Measurements from ENCODE around the gene HCN1.

Gene HCN1

DNA sequence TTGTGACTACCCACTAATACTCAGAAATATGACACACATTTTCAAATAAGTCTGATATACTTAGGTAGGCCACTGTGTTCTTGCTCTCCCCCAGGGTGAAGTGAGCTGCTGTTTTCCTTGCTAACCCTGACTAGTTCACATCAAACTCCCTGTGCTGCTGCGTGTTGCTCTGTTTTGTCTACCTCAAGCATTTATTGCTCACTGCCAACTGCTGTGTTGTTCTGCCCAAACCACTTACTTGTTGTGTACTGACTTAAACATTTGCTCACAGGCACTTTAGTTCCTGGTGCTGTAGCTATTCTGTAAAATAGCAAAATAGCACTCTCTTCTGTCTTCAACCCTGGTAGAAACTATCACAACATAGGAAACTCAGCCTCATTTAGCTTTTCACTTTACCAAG is 255.7 kb downstream of the HCN1 start:
- H3K36me3 Mint-ChIP-seq, result no peaks in the 10 kb centered on the region
- ATAC-seq (replicated peaks) (no peak), DNase-seq (no peak)
- no peak overlapping the region for H3K27ac Mint-ChIP-seq
- H3K9me3 Mint-ChIP-seq, result peaks cover 0 to 4% of the 10 kb centered on the region in 2 donors
- no peaks in the 10 kb centered on the region for H3K4me1 Mint-ChIP-seq
- no peak overlapping the region for H3K4me3 Mint-ChIP-seq
- no peaks in the 10 kb centered on the region for H3K27me3 Mint-ChIP-seq

DNA sequence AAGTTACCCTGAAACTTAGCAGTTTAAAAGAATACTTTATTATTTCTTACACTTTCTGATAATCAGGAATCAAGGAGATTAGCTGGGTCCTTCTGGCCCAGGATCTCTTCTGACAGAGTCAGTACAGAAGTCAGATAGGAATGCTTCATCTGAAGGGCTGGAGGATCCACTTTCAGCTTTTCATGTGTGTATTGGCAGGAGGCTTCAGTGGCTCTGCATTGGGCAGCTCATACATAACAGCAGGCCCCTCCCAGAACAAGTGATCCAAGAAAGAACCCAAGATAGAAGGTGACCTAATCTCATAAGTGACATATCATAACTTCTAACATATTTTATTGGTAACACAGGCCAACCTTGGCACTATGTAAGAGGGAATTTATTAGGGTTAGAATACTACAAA is 258.4 kb downstream of the HCN1 start:
- DNase-seq (no peak), ATAC-seq (replicated peaks) (no peak)
- Mint-ChIP-seq H3K9me3 (peaks cover 0 to 4% of the 10 kb centered on the region in 2 donors), H3K27me3 (no peaks in the 10 kb centered on the region), H3K4me1 (no peaks in the 10 kb centered on the region), H3K27ac (no peak overlapping the region), H3K36me3 (no peaks in the 10 kb centered on the region), H3K4me3 (no peak overlapping the region)

DNA sequence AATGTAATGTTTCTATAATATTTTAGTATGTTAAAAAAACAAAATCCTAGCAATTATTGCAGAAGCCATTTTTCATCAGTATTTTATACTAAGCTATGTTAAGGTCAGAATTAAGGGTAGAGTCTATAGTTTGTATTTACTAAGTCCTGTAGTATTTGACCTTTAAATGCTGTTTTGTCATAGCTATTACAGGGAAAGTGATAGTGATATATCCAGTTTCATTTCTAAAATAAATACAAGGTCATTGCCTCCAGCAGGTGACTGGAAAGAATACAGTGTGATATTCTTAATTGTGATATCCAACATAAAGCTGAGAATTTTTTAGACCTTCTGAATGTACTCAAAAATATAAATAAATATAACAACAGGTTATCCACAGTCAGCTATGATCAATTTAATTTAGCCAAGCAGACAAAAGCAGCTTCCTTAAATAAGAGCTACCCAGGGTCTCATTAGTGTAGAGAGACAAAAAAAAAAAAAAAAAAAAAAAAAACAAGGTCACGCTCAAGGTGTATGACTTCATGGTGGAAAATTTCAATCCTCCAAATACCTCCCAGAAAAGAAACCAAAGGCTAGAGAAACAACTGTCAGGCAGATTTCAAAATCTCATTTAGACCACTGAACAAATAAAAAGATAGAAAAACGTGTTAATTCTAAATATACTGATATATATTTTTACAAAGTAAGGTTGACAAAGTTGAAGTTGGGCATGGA is 278.7 kb downstream of the HCN1 start:
- Mint-ChIP-seq H3K27ac (no peak overlapping the region), H3K4me3 (no peak overlapping the region), H3K36me3 (no peaks in the 10 kb centered on the region), H3K9me3 (peaks cover 0 to 3% of the 10 kb centered on the region in 2 donors), H3K27me3 (no peaks in the 10 kb centered on the region), H3K4me1 (no peaks in the 10 kb centered on the region)
- ATAC-seq (replicated peaks) (no peak), DNase-seq (no peak)

DNA sequence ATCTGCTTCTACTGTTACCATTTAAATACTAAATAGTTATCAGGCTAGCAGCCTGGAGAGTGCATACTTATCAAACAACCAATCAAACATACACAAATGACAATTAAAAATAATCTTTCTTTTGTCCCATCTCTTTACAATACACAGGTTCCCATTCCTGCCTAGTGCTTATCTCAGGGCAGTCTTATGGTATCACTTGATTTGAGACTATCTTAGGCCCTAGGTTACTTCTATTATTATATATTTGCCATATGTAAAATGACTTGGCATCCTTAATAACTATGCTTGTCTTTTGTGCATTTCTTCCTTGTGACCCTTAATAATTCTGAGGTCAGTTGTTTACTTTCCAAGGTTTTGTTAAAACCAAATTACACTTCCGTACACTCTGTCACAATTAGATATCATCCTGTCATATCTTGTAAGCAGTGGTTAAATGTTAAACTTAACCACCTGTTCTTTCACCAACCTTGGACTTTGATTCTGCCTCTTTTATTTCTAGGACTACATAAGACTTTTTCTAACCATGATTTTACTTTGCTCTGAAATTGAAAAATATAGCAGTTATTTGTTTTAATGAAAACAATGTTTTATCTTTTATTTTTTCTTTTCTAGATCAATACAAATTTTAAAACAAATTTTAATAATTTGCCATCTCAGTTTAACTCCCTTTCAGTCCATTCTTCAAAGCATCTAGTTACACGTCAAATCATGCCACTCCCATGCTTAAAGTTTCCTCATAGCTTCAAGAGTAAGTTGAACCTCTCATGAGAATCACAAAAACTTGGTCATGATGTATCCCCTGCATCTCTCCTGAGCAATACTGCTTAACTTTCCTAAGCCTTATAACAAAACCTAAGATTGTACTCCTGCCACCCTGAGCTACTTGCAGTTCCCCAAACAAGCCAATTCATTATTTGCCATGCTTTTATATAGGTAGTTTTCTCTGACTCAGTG is 281.3 kb downstream of the HCN1 start:
- peaks cover 0 to 2% of the 10 kb centered on the region in 2 donors for H3K9me3 Mint-ChIP-seq
- no peaks in the 10 kb centered on the region for H3K36me3 Mint-ChIP-seq
- H3K27me3 Mint-ChIP-seq, result no peaks in the 10 kb centered on the region
- no peak for DNase-seq
- ATAC-seq (replicated peaks), result peak in 1 of 2 donors; percentile 10
- H3K4me1 Mint-ChIP-seq, result no peaks in the 10 kb centered on the region
- H3K4me3 Mint-ChIP-seq, result no peak overlapping the region
- H3K27ac Mint-ChIP-seq, result no peak overlapping the region

DNA sequence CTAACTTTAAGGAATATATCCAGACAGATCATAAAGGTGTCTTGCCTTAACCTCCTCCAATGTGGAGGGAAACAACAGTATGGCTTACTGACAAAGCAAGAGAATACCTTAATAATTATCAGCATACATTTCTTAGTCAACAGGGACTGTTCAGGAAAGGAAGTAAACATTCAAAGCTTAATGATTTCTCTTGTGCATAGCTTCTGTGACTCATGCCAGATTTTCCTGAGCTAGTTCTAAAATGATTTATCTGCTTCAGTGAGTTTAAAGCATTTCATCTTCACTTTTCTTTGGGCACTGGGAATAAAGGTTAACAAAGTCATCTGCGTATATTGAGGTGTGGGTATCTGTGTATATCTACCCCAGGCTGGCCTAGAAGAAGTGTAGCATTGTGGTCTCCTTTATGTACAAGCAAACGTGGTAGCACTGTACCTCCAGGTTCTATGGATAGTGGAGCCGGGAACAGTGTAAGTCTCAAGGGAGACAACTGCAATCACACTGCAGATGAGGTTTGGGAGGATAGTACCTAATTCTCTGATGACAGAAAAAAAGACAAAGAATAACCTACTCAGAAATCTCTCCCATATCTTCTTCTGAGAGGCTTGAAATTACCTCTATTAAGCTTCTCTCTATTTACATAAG is 284.1 kb downstream of the HCN1 start:
- ATAC-seq (replicated peaks) (no peak), DNase-seq (no peak)
- Mint-ChIP-seq H3K9me3 (peaks cover 0 to 2% of the 10 kb centered on the region in 2 donors), H3K36me3 (no peaks in the 10 kb centered on the region), H3K27ac (no peak overlapping the region), H3K4me3 (no peak overlapping the region), H3K4me1 (no peaks in the 10 kb centered on the region), H3K27me3 (no peaks in the 10 kb centered on the region)

DNA sequence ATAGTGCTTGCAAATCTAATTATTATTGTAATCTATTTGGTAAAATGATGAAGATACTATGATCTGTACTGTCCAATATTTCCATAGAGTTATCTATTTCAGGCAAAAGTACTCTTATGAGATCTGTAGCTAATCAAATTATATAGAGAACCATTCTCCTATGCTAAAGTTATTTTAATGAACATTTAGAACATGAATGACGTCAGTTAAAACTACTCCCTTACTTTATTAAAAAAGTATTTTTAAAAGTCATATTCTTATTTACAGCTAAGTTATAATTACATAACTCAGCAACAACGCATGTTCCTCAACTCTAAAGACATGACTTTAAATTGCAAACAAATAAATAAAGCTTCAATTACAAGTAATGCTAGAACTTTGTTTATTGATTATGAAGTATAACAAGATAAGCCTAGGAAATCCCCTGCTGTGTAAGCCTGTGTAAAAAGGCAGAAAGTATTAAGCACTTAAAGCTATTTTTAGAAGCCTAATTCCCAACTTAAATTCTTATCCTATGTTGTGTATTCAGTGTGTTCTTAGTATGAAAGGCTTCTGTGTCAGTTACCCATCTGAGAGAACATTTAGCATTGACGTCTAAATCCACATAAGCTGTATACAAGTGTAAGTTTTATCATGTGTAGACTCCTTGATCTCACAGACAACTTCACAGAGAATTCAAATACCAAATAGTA is 285.7 kb downstream of the HCN1 start:
- no peak for DNase-seq

DNA sequence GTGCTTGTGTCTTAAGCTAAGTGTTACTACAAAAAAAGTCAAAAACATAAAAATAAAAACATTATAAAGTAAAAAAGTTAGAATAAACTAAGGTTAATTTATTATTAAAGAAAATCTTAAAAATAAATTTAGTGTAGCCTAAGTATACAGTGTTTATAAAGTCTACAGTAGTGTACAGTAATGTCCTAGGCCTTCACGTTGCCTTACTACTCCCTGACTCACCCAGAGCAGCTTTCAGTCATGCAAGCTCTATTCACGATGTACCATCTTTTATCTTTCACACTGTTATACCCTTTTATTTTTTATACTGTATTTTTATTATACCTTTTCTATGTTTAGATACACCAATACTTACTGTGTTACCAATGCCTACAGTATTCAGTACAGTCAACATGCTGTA is 288.1 kb downstream of the HCN1 start:
- H3K27ac Mint-ChIP-seq, result no peak overlapping the region
- H3K36me3 Mint-ChIP-seq, result no peaks in the 10 kb centered on the region
- H3K9me3 Mint-ChIP-seq, result peaks cover 0 to 2% of the 10 kb centered on the region in 2 donors
- no peak for ATAC-seq (replicated peaks)
- H3K27me3 Mint-ChIP-seq, result no peaks in the 10 kb centered on the region
- no peaks in the 10 kb centered on the region for H3K4me1 Mint-ChIP-seq
- H3K4me3 Mint-ChIP-seq, result no peak overlapping the region
- DNase-seq, result no peak

More for the DNA sequence above, 285.7 kb downstream of the HCN1 start:
- Mint-ChIP-seq H3K27ac (no peak overlapping the region), H3K9me3 (peaks cover 0 to 2% of the 10 kb centered on the region in 2 donors), H3K4me1 (no peaks in the 10 kb centered on the region), H3K4me3 (no peak overlapping the region), H3K27me3 (no peaks in the 10 kb centered on the region), H3K36me3 (no peaks in the 10 kb centered on the region)
- no peak for ATAC-seq (replicated peaks)

DNA sequence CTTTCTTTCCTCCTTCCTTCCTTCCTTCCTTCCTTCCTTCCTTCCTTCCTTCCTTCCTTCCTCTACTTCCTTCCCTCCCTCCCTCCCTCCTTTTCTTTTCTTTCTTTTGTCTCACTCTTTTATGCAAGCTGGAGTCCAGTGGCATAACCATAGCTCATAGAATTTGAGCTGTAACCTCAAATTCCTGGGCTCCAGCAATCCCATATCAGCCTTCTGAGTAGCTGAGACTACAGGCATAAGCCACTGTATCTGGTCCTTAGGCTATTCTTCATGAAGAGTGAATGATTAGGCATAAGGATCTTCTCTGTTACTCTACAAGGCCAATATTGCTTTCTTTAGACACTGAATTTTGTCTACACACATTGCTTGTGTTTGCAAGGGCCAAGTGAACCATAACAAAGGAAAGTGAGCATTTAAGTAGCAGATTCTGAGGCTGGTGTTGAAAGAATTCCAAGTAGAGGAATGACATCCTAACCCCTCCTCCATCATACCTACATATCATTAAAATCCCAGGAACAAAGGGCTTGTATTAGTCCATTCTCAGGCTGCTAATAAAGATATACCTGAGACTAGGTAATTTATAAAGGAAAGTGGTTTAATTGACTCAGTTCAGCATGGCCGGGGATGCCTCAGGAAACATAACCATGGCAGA is 293.2 kb downstream of the HCN1 start:
- DNase-seq (no peak), ATAC-seq (replicated peaks) (no peak)
- Mint-ChIP-seq H3K4me3 (no peak overlapping the region), H3K9me3 (peaks cover 1 to 3% of the 10 kb centered on the region in 2 donors), H3K27ac (no peak overlapping the region), H3K4me1 (no peaks in the 10 kb centered on the region), H3K27me3 (no peaks in the 10 kb centered on the region), H3K36me3 (no peaks in the 10 kb centered on the region)

DNA sequence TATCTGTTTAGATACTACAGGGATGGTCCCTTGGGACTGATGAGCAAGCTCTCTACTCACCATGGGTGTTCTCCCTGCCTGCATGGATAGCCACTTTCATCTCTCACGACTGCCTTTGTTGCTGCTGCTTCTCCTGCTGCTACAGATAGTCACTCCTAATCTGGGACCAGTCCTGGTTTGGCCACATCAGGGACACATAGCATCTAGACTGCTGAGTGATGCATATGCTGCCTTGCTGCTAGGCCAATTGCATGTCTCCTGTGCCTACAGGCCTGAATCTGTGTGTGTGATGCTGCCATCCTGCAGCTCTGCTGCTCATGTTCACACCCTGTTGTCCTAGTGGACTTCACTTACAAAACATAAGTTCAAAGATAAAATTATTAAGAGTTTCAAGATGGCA is 297.1 kb downstream of the HCN1 start:
- Mint-ChIP-seq H3K36me3 (no peaks in the 10 kb centered on the region), H3K4me1 (no peaks in the 10 kb centered on the region), H3K9me3 (peaks cover 1 to 3% of the 10 kb centered on the region in 2 donors), H3K27me3 (no peaks in the 10 kb centered on the region), H3K27ac (no peak overlapping the region), H3K4me3 (no peak overlapping the region)
- ATAC-seq (replicated peaks), result no peak
- DNase-seq, result no peak

DNA sequence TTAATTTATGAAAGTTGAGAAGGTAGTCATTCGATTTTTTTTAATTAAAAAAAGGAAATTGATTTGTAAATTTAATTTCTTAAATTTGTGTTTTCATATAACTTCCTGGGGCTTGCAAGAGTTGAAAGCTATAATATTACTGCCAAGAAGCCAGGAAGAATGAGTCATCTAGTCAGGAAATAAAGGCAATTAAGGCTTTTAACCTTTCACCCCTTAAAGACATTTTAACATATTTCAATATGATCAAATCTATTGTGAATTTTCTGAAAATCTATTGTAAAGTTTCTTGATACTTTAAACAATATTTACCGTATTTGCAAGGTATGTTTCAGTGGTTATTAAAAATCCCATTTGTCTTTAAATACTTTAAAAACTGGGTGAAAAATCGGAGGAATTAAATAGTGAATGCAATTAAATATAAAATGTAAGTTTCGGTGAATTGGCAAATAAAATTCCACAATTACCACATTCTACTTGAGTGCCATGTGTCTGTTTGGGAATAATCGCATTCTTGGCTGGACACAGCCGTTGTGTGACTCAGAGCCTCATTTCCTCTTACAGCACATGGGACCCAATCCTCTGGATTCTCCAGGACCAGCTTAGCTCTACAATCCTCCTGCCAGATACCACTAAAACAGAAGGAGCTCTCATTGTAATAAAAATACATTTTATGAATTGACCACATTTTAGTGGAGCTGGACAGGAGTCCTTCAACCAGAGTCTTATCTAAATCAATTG is 310.7 kb downstream of the HCN1 start:
- Mint-ChIP-seq H3K4me3 (no peak overlapping the region), H3K27ac (no peak overlapping the region), H3K9me3 (peaks cover 3 to 10% of the 10 kb centered on the region in 2 donors), H3K4me1 (no peaks in the 10 kb centered on the region), H3K27me3 (no peaks in the 10 kb centered on the region), H3K36me3 (no peaks in the 10 kb centered on the region)
- DNase-seq (no peak), ATAC-seq (replicated peaks) (no peak)

DNA sequence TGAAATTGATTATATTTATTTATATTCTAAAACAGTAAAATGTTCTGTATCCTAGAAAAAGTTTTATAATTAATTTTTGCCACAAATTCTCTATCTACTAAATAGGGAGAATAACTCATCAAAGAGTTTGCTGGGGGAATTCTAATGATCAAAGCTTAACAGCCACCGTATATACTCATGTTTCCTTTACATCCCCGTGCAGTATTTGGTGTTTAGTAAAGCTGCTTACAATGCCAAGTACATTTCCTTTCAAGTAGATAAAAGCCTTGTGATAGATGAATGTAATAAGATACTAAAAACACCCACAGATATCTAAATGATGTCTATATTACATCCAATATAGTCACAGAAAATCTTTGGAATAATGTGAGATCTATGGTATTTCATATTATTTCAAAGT is 312.2 kb downstream of the HCN1 start:
- Mint-ChIP-seq H3K4me1 (no peaks in the 10 kb centered on the region), H3K4me3 (no peak overlapping the region), H3K27ac (no peak overlapping the region), H3K36me3 (no peaks in the 10 kb centered on the region), H3K27me3 (no peaks in the 10 kb centered on the region), H3K9me3 (peaks cover 4 to 7% of the 10 kb centered on the region in 2 donors)
- no peak for ATAC-seq (replicated peaks)
- DNase-seq, result no peak

DNA sequence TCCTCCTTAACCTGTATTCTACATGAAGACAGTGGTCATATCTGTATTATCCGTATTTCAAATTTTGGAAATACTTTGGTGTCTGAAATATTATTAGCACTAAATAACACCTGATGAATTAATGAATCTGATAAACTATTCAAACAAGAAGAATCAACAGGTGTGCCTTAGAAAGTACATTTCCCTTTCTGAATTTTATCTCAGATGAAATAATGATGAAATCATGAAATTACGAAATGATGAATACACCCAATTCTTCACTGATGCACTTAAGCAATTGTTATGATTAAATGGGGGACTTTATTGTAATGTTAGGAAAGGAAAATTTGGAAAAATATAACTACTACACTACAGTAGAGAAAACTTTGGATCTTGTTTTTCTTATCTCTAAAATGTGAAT is 313.6 kb downstream of the HCN1 start:
- Mint-ChIP-seq H3K4me3 (no peak overlapping the region), H3K4me1 (no peaks in the 10 kb centered on the region), H3K36me3 (no peaks in the 10 kb centered on the region), H3K27ac (no peak overlapping the region), H3K9me3 (peaks cover 4 to 5% of the 10 kb centered on the region in 2 donors), H3K27me3 (no peaks in the 10 kb centered on the region)
- DNase-seq, result no peak
- ATAC-seq (replicated peaks), result no peak

DNA sequence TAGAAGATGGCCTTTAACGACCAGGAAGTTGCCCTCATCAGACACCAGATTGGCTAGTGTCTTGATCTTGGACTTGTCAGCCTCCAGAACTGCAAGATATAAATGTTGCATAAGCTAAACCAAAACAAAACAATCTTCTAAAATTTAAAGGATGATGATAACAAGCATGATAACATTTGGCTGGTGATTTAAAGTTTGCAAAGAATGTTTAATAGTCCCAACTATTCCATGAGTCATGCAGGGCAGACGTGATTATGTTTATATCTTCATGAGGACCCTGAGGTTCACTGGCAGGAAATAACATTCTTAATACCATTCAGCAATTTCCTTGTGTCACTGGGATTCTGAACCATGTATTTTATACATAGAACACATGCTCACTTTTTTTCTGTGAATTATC is 319.8 kb downstream of the HCN1 start:
- H3K4me3 Mint-ChIP-seq, result no peak overlapping the region
- no peaks in the 10 kb centered on the region for H3K27me3 Mint-ChIP-seq
- H3K36me3 Mint-ChIP-seq, result no peaks in the 10 kb centered on the region
- ATAC-seq (replicated peaks) (no peak), DNase-seq (no peak)
- H3K27ac Mint-ChIP-seq, result no peak overlapping the region
- no peaks in the 10 kb centered on the region for H3K4me1 Mint-ChIP-seq
- peaks cover under 1 to 4% of the 10 kb centered on the region in 2 donors for H3K9me3 Mint-ChIP-seq
